LHCN-M2 (cell line): ENCODE measurements around the gene LIN7C. TPM values are rescaled to one million over a fixed set of nuclear protein-coding genes. Genes with fewer than 3 reads are reported as not detected.

ENCODE experiments used
- DNase-seq: peaks from one replicate; pipeline ENCODE4 v3.0.0-alpha.2; 2012; ENCODE audit warnings: low read depth
- total RNA-seq: library from RNA; depleted of rRNA; stranded (reverse); fragments of >200 nt; gene quantifications from 2 replicates; pipeline ENCODE4 v1.2.3, GENCODE V29; 2014

The LIN7C gene
- total RNA-seq, 1 experiment from 2014 or later, result 44.0 TPM

DNA sequence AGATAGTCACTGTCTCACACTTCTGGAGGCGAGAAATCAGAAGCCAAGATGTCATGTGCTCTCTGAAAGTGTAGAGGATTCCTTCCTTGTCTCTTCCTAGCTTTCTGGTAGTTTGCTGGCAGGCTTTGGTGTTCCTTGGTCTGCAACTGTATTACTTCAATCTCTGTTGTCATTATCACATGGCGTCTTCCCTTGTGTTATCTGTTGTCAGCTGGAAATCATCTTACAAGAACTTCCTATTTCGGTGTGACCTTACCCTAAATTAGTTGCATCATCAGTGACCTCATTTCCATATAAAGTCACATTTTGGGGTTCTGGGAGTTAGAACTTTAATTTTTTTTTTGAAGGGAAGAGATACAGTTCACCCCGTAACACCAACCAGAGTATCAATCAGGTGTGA, 3.3 kb upstream of the LIN7C start:
- DNase-seq, result no peak

DNA sequence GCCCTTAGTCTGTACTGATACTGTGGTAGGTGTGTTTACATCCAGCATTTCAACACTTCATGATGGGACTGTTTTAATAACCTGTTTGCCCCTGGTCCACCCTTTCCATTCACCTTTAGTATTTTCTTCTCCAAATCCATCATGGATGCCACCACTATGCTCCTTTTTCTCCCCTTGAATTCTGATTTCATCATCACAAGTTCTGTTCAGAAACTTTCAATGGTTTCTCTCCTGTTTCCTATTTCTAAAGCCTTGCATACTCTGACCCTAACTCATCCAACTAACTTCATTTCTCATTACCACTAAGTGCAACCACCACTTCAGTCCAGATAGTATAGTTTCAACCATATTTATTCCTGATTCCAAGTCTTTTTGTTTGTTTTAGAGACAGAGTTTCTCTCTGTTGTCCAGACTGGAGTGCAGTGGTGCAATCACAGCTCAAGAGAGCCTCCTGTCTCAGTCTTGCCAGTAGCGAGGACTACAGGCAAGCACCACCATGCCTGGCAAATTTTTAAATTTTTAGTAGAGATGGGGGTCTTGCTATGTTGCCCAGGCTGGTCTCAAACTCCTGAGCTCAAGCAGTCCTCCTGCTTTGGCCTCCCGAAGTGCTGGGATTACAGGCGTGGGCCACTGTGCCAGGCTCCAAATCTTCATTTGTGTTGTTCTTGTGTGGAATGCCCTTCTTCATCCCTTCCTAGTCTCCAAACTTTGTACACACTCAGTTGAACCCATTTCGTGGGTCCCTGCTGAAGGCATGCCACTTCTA, 1.2 kb upstream of the LIN7C start:
- DNase-seq, result no peak

DNA sequence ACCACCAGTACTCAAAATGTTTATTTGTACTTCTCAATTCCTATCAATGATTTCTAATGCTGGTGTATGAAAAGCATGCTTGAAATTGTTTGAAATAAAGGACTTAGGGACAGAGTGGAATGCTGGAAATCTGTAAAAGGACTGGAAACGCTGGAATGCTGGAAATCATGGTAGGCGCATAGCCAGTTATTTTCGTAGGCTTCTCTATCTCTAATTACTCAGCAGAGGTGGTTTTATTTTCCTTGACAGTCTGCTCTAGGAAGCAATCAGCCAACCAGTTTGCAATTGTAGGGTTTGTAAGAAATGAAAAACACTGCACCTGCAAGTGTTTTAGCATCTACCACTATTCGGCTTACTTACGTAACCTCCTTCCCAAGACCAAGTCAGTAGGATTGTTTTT, 788 bp downstream of the LIN7C start:
- no peak for DNase-seq

DNA sequence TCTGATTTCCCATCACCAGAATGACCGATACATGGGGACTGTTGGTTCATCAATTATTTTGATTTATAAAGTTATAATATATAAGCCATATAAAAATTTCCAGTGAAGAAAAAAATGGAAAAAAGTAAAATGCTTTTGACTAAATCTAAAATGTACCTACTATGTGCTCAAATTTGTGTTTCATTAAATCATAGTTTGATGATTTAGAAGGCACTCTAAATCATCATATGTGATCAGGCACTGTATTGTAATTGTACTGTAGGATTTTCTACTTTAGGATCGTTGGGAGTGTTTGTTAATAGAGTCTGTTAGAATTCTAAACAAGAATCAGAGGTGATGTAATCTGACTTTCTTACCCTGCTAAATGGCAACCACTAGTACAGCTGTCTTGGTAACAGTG, 2.4 kb downstream of the LIN7C start:
- no peak for DNase-seq

DNA sequence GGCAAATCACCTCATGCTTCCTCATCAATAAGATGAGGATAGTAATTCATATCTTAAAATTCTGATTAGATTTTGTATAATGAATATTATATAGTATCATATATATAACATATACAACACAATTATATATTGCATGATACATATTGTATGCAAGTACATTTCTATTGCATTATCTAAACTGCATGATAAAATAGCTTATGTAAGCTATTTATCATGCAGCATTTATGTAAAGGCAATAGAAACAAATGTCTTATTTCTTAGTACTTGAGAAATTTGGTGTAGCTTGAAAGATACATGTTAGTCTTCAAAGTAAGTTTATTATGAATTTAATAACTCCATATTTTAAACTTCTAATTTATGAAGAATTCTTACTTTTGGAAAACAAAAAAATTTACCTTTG, 5.5 kb downstream of the LIN7C start:
- DNase-seq, result no peak

DNA sequence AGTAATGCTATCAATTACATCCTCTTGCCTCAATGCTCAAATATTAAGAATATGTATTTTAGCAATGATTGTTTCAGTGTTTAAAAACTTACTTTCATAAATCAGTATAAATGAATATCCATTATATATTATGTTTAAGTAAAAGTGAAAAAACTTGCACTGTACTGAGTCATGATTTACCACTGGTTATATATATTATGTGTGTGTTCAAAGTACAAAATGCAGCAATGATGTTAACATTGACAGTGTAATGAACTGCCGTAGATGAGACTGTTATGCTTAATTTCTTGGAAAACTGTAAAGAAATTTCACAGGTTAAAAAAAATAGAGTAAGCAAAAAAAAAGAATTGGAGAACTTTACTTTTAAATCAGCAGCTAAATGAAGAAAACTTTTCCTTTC, 8.7 kb downstream of the LIN7C start:
- no peak for DNase-seq

DNA sequence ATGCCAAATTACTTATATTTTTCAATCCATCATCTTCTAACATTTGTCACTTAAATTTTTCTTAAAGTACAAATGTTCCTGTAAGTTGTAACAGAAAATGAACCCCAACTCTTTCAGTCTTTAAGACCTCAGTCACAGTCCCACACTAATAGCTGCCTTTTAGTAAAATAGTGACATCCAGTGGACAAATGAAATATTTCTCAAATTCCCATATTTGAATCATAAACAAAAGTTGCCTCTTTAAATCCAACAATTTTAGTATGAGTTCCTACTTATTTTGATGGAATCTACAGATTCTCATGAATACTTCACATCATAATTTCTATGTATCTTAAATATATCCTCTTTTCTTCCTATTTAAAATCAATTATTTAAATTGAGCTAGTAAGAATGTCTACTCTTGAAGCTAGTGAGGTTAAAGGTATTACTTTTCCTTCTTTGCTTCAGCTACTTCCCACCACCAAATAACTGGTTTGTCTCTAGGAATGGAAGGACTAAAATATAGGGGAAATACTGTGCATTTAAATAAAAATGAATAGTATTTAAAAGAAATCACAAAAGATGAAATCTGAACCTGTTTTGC, 9.2 kb downstream of the LIN7C start:
- peak; percentile 31 for DNase-seq

DNA sequence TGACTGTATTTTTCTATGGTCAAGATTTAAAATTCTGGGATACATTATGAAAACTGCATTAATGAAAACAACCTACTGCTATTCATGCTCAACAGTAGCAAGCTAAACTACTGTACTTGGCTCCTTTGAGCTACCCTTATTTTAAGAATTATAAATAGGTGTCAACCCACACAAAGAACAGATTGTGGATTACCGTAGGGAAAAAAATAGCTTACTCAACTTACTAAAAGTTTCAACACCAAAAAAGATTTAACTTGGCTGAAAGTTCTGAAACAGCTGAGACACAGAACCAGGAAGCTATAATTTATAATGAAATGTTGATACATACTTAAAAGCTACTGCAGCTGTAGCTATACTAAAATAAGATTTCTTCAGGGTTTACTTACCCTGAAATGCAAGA, 10.1 kb downstream of the LIN7C start:
- DNase-seq, result peak; percentile 51

DNA sequence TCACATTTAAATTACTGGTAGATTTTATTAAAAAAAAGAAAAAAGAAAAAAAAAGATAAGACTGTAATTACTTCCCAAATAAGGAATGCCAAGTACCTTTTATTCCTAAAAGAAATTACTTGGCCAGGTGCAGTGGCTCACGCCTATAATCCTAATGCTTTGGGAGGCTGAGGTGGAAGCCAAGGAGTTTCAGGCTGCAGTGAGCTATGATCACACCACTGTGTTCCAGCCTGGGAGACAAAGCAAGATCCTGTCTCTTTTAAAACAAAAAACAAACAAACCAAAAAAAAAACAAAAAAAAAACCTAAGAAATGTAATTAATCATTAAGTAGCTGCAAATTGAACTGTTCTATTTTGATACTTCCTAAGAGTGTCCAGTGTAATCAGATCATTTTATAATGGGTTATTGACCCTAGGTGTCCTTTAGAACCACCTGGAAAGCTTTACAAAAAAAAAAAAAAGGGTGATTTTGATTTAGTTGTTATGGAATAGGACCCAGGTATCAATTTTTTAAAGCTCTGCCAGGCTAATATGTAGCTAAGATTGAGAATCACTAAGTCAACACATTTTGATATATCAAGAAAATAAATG, 10.8 kb downstream of the LIN7C start:
- DNase-seq, result no peak

DNA sequence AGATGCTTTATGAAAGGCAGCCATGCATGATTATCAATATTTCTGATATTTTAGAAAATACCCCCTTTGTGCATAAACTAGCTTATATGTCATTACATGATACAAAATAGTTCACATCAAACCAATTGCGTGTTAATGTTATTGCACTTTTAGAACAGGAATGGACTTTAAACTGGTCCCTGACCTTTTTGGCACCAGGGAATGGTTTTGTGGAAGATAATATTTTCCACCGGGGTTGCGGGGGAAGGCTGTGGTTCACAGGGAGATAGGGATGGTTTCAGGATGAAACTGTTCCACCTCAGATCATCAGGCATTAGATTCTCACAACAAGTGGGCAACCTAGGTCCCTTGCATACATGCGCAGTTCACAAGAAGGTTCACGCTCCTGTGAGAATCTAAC, 17.5 kb downstream of the LIN7C start:
- DNase-seq, result no peak

DNA sequence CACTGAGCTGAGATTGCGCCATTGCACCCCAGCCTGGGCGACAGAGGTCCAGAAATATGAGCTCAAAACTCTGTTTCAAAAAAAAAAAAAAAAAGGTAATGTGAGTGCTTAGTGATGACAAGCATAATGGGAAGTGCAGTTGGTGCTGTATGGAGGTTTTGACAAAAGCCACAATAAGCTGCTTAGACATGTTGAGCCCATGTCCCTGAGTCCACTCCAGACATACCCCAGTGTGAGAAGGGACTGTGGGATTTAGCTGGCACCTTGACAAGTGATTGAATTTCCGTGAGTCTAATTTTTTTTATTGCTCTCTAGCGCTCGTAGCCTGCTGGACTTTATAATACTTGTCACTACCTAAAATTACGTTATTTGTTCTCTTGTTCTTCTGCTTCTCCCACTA, 18.9 kb downstream of the LIN7C start:
- no peak for DNase-seq

DNA sequence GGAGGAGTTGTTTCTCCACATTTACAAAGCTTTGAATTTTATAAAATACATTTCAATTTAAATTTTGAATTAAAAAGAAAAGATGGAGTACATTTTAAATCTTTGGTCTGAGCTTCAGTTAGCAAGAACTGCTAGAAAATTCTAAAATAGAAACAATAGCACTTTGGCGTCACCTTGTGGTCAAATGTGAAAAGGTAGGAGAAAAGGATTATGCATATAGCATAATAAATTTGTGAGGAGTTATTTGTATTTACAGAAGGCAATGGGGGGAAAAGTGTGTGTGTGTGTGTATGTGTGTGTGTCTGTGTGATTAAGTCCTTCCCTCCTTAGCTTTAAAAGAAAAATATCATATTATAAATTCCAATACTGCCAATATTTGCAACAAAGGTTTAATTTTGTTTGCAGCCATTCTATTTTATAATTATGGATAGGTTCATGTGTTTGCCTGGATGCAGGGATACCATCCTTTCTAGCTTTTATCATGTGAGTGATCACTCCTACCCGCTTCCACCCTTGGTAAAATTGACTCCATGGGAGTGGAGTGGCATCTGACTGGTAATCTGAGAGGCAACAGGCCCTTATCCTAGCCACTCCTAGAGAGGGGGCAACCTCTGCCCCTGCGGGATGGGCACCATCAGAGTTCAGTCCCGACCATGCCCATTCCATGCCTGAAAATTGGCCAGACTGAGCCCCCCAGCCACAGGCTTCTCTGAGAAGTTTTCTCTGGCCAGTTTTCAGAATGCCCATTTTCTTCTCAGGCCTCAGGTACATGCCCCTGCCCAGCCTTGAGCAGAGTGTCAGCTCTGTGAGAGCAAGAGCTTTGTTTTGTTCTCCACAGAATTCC, 20.4 kb downstream of the LIN7C start:
- peak; percentile 63 for DNase-seq

DNA sequence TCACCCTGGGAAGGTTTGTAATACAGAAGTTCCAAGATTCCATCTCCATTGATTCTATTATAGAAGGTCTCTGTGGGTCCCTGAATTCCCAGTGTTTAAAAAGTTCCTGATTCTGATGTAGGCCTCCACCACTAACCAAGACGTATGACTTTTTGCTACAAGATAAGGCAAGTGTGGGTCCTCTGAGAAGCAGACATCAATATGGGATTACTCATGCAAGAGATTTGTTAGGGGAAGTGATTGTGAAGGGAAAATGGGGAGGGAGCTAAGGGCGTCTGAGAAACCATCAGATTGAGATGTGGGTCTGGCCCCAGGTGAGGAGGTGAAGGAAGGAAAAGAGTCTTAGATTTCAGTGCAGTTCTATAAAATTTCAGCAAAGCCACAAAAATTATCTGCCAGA, 23.8 kb downstream of the LIN7C start:
- no peak for DNase-seq

DNA sequence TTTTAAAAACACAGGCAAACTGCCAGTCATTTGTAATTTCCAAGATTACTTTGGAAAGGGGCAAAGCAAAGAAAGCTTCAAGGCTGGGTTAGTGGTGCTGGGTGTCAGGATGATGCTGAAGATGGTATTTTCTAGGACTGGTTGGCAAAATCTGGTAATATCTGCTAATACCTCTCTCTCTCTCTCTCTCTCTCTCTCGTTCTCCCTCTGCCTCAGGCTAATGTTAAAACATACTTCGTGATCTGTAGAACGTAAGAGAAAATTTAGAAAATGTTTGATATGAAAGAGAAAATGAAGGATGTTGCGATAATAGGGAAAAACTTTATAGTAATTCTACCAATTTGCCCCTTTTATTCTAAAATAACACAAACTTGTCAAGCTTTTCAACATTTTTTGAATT, 24.6 kb downstream of the LIN7C start:
- no peak for DNase-seq

DNA sequence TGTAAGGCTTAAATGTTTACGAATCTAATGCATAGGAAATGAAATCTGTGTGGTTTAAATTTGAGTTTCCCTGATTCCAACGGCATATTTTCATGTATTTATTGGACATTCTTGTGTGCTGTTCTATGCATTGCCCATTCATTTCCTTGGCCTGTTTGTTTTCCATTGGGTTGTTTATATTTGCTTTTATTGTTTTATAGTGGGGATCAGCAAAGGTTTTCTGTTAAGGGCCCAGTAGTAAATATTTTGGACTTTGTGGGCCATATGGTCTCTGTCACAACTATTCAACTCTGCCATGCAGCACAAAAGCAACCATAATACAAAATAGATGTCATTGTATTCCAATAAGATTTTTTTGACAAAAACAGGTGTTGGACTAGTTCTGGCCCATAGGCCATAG, 28.7 kb downstream of the LIN7C start:
- DNase-seq, result no peak

DNA sequence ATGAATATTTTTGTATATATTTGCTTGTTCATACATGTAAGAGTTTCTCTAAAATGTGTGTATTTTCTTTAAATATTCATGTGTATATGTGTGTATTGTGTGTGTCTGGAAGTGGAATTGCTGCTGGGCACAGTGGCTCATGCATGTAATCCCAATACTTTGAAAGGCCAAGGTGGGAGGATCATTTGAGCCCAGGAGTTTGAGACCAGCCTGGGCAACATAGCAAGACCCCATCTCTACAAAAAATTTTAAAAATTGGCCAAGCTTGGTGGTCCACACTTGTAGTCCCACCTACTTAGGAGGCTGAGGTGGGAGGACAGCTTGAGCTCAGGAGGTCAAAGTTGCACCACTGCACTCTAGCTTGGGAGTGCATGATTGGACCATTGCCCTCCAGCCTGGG, 29.3 kb downstream of the LIN7C start:
- DNase-seq, result no peak

DNA sequence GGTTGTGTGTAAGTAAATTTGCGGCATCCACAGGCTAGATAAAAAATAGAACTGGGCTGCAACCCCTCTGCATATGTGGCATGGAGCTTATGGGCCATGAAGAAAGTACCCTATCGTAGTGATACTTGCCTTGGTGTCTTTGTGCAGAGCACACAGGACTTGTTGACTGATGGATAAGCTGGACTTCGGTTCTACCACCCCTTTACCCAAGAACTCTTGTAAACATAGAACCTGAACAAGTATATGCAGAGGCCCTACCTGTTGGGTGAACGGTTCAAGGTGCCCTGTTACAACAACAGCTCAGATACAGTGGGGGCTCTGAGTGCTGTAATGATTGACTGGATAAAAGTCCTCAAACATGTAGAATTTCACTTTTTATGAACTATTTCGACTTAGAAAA, 30.9 kb downstream of the LIN7C start:
- no peak for DNase-seq

DNA sequence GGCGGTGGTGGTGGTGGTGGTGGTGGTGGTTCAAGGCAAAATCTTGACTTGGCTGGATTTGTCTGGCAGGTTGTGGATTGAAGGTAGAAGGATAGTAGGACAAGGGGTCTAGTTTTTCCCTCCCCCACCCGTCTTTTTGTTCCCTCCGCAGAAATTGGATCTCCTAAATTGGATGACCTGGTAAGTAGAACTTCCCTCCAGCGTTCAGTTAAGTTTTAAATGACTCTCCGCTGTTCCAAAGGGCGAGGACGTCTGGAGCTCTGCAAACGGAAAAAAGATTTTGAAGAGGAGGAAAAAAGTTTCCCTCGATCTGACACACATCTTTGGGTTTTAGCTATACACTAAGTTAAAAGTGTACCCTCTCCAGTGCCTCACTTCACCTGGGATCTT, 33.6 kb downstream of the LIN7C start:
- DNase-seq, result peak; percentile 14

DNA sequence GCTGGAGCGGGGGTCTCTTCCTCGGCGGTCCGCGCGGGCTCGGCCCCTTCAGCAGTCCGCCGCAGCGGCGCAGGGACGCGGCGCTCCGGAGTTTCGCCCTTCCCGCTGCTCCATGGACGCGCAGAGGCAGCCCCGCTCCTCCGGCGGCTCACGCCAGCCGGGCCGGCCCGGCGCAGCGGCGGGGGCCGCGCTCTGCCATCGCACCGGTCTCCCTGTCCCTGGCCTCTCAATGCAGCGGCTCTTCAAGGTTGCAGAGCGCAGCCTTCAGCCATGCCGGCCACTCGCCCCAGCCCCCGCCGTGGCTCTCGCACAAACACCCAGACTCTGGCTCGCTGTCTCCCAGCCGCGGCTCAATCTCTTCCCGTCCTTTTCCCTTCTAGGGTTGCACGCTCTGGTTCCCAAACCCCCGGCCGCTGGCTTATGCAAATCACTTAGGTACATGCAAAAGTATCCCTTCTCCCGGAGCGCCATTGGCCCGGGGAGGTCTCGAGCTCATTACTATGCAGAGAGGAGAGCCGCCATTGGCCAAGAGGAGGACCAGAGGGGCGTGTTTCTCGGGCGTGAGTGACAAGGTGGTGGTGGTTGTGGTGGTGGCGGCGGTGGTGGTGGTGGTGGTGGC, 34.1 kb downstream of the LIN7C start, which contains the start of gene LGR4:
Gene LGR4 (minus strand): TSS at position 393 of the 619 bp plus-strand sequence. CDS start 488 bp downstream, outside the sequence.
- peak; percentile 88 for DNase-seq

DNA sequence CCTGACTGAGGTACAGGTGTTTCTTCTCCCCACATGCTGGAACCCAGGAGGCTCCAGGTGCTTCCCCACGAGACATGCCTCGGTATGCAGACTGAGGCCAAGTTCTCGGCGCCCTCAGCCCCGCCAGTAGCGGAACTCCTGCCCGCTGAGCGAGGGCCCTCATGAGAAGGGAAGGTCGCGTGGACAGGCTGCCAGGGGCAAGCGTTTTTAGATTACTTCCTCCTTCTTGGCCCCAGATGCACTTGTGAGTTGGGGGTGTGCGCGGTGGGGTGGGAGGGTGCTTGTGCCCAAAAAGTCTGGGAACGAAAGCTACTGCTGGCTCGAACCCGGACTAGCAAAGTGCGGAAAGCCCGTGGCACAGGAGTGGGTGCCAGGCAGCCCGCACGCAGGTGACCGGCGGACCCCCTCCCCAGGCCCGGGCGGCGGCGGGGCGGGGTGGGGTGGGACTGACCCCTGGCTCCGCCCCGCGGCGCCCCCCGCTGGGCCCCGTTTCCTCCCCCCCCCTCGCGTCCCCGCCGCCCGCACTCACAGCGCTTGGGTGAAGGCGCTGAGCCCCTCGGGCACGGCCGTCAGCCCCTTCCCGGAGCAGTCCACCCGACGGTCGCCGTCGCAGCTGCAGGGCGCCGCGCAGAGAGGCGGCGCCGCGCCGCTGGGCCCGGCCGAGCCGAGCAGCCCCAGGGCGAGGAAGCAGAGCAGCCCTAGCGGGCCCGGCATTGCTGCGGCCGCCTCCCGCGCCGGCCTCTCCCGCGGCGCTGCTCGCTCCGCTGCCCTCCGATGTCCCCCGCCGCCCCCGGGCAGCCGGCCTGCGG, 34.8 kb downstream of the LIN7C start:
- DNase-seq, result no peak
